ENCODE results near the gene THBD.

The THBD gene

GRCh38 chr20:23017516-23017915, 32.0 kb downstream of the THBD start:
- H3K36me3 ChIP-seq (ENCODE audit: control insufficient read depth, insufficient read depth, low read length): no peaks in the 10 kb centered on the region
- H3K4me1 ChIP-seq (ENCODE audit: control insufficient read depth, insufficient read depth, low read length): no peaks in the 10 kb centered on the region
- H3K27me3 ChIP-seq (ENCODE audit: control insufficient read depth, insufficient read depth, low read length): no peaks in the 10 kb centered on the region

GRCh38 chr20:23013429-23013828, 36.0 kb downstream of the THBD start:
- H3K4me1 ChIP-seq (ENCODE audit: control insufficient read depth, insufficient read depth, low read length): no peaks in the 10 kb centered on the region

More at GRCh38 chr20:23017516-23017915, 32.0 kb downstream of the THBD start:
- Histone ChIP-seq H3K4me3 (ENCODE audit: low read depth, low read length) (no peak overlapping the region), H3K9me3 (ENCODE audit: control insufficient read depth, insufficient read depth, low read length) (no peaks in the 10 kb centered on the region), H3K9ac (ENCODE audit: low read depth, low read length) (no peak overlapping the region)

GRCh38 chr20:23011008-23011721, 38.3 kb downstream of the THBD start:
- Histone ChIP-seq H3K36me3 (ENCODE audit: control insufficient read depth, insufficient read depth, low read length) (no peaks in the 10 kb centered on the region), H3K9ac (ENCODE audit: low read depth, low read length) (no peak overlapping the region), H3K9me3 (ENCODE audit: control insufficient read depth, insufficient read depth, low read length) (no peaks in the 10 kb centered on the region), H3K27me3 (ENCODE audit: control insufficient read depth, insufficient read depth, low read length) (no peaks in the 10 kb centered on the region), H3K4me3 (ENCODE audit: low read depth, low read length) (no peak overlapping the region), H3K4me1 (ENCODE audit: control insufficient read depth, insufficient read depth, low read length) (peaks cover 5% of the 10 kb centered on the region)

More at GRCh38 chr20:23013429-23013828, 36.0 kb downstream of the THBD start:
- Histone ChIP-seq H3K9me3 (ENCODE audit: control insufficient read depth, insufficient read depth, low read length) (no peaks in the 10 kb centered on the region), H3K36me3 (ENCODE audit: control insufficient read depth, insufficient read depth, low read length) (no peaks in the 10 kb centered on the region), H3K9ac (ENCODE audit: low read depth, low read length) (no peak overlapping the region), H3K4me3 (ENCODE audit: low read depth, low read length) (no peak overlapping the region), H3K27me3 (ENCODE audit: control insufficient read depth, insufficient read depth, low read length) (no peaks in the 10 kb centered on the region)

- no peaks in the 10 kb centered on the region for H3K9me3 ChIP-seq (ENCODE audit: control insufficient read depth, insufficient read depth, low read length)
- H3K9ac ChIP-seq (ENCODE audit: low read depth, low read length): no peak overlapping the region
- H3K4me3 ChIP-seq (ENCODE audit: low read depth, low read length): no peak overlapping the region
- no peaks in the 10 kb centered on the region for H3K27me3 ChIP-seq (ENCODE audit: control insufficient read depth, insufficient read depth, low read length)
- H3K36me3 ChIP-seq (ENCODE audit: control insufficient read depth, insufficient read depth, low read length): no peaks in the 10 kb centered on the region
- peaks cover 5% of the 10 kb centered on the region for H3K4me1 ChIP-seq (ENCODE audit: control insufficient read depth, insufficient read depth, low read length)
Measured at GRCh38 chr20:23010096-23010495, 39.4 kb downstream of the THBD start.

- H3K4me1 ChIP-seq (ENCODE audit: control insufficient read depth, insufficient read depth, low read length): peaks cover 5% of the 10 kb centered on the region
- no peaks in the 10 kb centered on the region for H3K27me3 ChIP-seq (ENCODE audit: control insufficient read depth, insufficient read depth, low read length)
- H3K36me3 ChIP-seq (ENCODE audit: control insufficient read depth, insufficient read depth, low read length): no peaks in the 10 kb centered on the region
Measured at GRCh38 chr20:23009636-23010035, 39.8 kb downstream of the THBD start.

GRCh38 chr20:23008667-23009066, 40.8 kb downstream of the THBD start:
- Histone ChIP-seq H3K36me3 (ENCODE audit: control insufficient read depth, insufficient read depth, low read length) (no peaks in the 10 kb centered on the region), H3K4me3 (ENCODE audit: low read depth, low read length) (no peak overlapping the region), H3K27me3 (ENCODE audit: control insufficient read depth, insufficient read depth, low read length) (no peaks in the 10 kb centered on the region), H3K9ac (ENCODE audit: low read depth, low read length) (no peak overlapping the region), H3K4me1 (ENCODE audit: control insufficient read depth, insufficient read depth, low read length) (peaks cover 5% of the 10 kb centered on the region), H3K9me3 (ENCODE audit: control insufficient read depth, insufficient read depth, low read length) (no peaks in the 10 kb centered on the region)

More at GRCh38 chr20:23009636-23010035, 39.8 kb downstream of the THBD start:
- Histone ChIP-seq H3K9ac (ENCODE audit: low read depth, low read length) (no peak overlapping the region), H3K9me3 (ENCODE audit: control insufficient read depth, insufficient read depth, low read length) (no peaks in the 10 kb centered on the region), H3K4me3 (ENCODE audit: low read depth, low read length) (no peak overlapping the region)

- peaks cover 5% of the 10 kb centered on the region for H3K4me1 ChIP-seq (ENCODE audit: control insufficient read depth, insufficient read depth, low read length)
- no peaks in the 10 kb centered on the region for H3K27me3 ChIP-seq (ENCODE audit: control insufficient read depth, insufficient read depth, low read length)
- H3K4me3 ChIP-seq (ENCODE audit: low read depth, low read length): no peak overlapping the region
- no peaks in the 10 kb centered on the region for H3K9me3 ChIP-seq (ENCODE audit: control insufficient read depth, insufficient read depth, low read length)
- H3K9ac ChIP-seq (ENCODE audit: low read depth, low read length): no peak overlapping the region
- H3K36me3 ChIP-seq (ENCODE audit: control insufficient read depth, insufficient read depth, low read length): no peaks in the 10 kb centered on the region
Measured at GRCh38 chr20:23007886-23008655, 41.4 kb downstream of the THBD start.

- Histone ChIP-seq H3K36me3 (ENCODE audit: control insufficient read depth, insufficient read depth, low read length) (no peaks in the 10 kb centered on the region), H3K4me3 (ENCODE audit: low read depth, low read length) (no peak overlapping the region), H3K9ac (ENCODE audit: low read depth, low read length) (no peak overlapping the region), H3K9me3 (ENCODE audit: control insufficient read depth, insufficient read depth, low read length) (no peaks in the 10 kb centered on the region), H3K4me1 (ENCODE audit: control insufficient read depth, insufficient read depth, low read length) (peaks cover 5% of the 10 kb centered on the region), H3K27me3 (ENCODE audit: control insufficient read depth, insufficient read depth, low read length) (no peaks in the 10 kb centered on the region)
Measured at GRCh38 chr20:23007462-23007861, 42.0 kb downstream of the THBD start.

- Histone ChIP-seq H3K27me3 (ENCODE audit: control insufficient read depth, insufficient read depth, low read length) (no peaks in the 10 kb centered on the region), H3K4me1 (ENCODE audit: control insufficient read depth, insufficient read depth, low read length) (peaks cover 5% of the 10 kb centered on the region), H3K9me3 (ENCODE audit: control insufficient read depth, insufficient read depth, low read length) (no peaks in the 10 kb centered on the region), H3K4me3 (ENCODE audit: low read depth, low read length) (no peak overlapping the region), H3K36me3 (ENCODE audit: control insufficient read depth, insufficient read depth, low read length) (no peaks in the 10 kb centered on the region), H3K9ac (ENCODE audit: low read depth, low read length) (no peak overlapping the region)
Measured at GRCh38 chr20:23005776-23006175, 43.7 kb downstream of the THBD start.

- Histone ChIP-seq H3K36me3 (ENCODE audit: control insufficient read depth, insufficient read depth, low read length) (no peaks in the 10 kb centered on the region), H3K9me3 (ENCODE audit: control insufficient read depth, insufficient read depth, low read length) (no peaks in the 10 kb centered on the region), H3K4me3 (ENCODE audit: low read depth, low read length) (no peak overlapping the region), H3K4me1 (ENCODE audit: control insufficient read depth, insufficient read depth, low read length) (peaks cover 5% of the 10 kb centered on the region), H3K9ac (ENCODE audit: low read depth, low read length) (no peak overlapping the region), H3K27me3 (ENCODE audit: control insufficient read depth, insufficient read depth, low read length) (no peaks in the 10 kb centered on the region)
Measured at GRCh38 chr20:23003881-23004460, 45.5 kb downstream of the THBD start.

- no peaks in the 10 kb centered on the region for H3K36me3 ChIP-seq (ENCODE audit: control insufficient read depth, insufficient read depth, low read length)
- H3K4me3 ChIP-seq (ENCODE audit: low read depth, low read length): no peak overlapping the region
- no peaks in the 10 kb centered on the region for H3K27me3 ChIP-seq (ENCODE audit: control insufficient read depth, insufficient read depth, low read length)
- H3K9ac ChIP-seq (ENCODE audit: low read depth, low read length): no peak overlapping the region
- peaks cover 5% of the 10 kb centered on the region for H3K4me1 ChIP-seq (ENCODE audit: control insufficient read depth, insufficient read depth, low read length)
- H3K9me3 ChIP-seq (ENCODE audit: control insufficient read depth, insufficient read depth, low read length): no peaks in the 10 kb centered on the region
Measured at GRCh38 chr20:23003077-23003635, 46.3 kb downstream of the THBD start.

All from iPS-15b (cell line).